HG02938 (cell line): ENCODE results near the gene STAB2.

Source experiments
- ATAC-seq: cut with Tn5 transposase; IDR thresholded peaks from one replicate; pipeline ENCODE4 v1.9.1; 2021; ENCODE audit warnings: mild to moderate bottlenecking, moderate library complexity; ENCODE audit not compliant: unreplicated experiment

STAB2 gene

GRCh38 chr12:103737881-103738280 lies 150.8 kb downstream of the STAB2 start:
- ATAC-seq = no peak

- ATAC-seq = no peak
Measured at GRCh38 chr12:103742349-103742932, 155.4 kb downstream of the STAB2 start.

DNA sequence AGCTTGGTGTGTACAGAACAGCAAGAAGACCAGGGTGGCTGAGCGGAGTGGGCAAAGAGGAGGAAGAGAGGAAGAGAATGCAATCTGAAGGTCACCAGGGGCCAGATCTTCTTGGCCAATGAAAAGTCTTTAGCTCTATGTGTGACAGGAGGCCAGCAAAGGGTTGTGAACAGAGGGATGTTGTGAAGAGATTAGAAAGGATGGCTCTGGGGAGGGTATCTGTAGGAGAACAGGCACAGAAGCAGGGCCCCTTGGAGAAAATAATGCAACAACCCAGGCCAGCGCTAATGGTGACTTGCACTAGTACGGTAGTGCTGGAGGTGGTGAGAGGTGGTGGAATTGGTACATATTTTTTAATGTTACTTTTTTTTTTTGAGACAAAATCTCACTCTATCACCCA lies 156.7 kb downstream of the STAB2 start:
- no peak for ATAC-seq

DNA sequence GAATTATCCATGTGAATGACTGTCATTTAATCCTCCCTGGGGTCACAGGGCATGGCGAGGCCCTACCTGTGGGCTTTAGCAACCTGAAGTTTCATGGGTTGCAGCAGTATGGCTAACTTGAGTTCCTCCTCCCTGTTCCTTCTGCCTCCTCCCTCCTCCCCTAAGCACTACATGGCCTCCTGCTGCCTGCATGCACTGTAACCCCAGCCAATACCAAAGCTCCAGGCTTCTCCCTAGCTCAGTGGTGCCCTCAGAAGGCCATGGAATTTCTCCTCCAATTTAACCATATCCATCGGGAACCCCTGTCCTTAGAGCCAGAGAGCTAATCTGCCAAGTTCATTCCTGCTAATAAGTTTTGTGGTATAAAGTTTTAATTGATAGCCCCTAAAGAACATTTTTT lies 158.9 kb downstream of the STAB2 start:
- ATAC-seq = no peak

DNA sequence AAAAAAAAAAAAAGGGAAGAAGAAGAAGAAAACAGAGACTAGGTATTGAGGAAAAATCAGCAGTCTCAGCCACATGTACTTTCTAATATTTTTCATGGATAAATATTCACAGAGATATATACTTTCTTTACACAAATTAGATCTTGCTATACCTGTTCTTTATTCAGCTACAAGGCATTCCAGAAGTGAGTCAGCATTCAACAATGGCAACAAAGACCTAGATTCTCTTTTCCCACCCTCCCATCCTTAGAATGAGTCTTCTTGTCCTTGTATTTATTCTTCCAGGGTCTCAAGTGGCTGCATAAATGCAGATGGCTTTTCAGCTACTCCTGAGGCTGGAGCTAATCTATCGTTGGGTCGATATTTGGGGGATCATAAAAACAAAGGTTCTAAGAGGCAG lies 160.9 kb downstream of the STAB2 start:
- no peak for ATAC-seq

GRCh38 chr12:103748875-103749274 lies 161.8 kb downstream of the STAB2 start:
- ATAC-seq = no peak

GRCh38 chr12:103751171-103751570 lies 164.1 kb downstream of the STAB2 start:
- no peak for ATAC-seq

DNA sequence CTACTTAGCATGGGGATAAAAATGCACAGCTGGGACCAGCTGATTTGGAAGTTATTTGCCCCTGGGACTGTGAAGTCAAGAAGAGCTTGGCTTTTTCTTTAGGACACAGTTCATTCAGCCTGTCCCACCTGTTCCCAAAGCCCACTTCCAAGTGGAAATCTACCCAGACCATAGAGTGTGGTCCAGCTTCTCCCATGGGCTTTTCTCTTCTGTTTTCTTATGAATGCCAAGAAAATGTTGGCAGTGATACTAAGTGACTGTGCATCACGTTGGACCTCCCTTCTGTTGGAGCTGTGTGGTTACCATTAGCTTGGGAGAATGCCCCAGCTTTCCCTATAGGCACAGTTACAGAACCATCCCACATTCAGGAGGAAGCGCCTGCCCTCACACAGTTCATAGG lies 164.5 kb downstream of the STAB2 start:
- ATAC-seq = no peak

DNA sequence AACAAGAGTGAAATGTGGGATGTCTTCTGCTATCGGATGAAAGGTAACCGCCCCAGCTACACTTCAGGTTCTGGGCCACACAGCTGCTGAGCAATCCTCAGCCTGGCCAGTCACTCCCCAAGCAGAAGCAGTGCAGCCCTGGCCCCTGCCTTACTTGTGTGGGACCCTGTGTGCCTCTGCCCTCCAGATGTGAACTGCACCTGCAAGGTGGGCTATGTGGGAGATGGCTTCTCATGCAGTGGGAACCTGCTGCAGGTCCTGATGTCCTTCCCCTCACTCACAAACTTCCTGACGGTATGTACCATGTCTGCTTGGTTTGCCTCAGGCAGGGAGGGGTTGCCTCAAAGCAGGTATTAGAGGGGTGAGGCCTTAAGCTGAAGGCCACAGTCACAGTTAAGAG lies 168.4 kb downstream of the STAB2 start:
- no peak for ATAC-seq

DNA sequence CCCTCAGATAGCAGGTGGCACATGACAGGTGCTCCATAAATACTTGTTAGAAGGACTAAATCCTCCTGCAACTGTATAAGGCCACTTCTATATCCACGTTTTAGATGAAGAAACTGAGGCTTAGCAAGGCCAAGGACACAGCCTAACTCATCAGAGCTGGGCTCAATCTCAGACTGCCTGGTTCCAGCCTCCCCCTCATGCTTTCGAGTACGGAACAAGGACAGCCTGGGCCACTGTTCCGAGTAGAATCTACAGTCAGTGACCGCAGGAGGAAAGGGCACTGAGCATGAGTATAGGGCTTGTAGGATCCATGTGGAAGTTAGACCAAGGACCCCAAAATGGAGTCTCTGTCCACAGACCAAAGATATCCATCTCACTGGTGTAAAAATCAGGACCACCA lies 169.4 kb downstream of the STAB2 start:
- ATAC-seq = no peak

DNA sequence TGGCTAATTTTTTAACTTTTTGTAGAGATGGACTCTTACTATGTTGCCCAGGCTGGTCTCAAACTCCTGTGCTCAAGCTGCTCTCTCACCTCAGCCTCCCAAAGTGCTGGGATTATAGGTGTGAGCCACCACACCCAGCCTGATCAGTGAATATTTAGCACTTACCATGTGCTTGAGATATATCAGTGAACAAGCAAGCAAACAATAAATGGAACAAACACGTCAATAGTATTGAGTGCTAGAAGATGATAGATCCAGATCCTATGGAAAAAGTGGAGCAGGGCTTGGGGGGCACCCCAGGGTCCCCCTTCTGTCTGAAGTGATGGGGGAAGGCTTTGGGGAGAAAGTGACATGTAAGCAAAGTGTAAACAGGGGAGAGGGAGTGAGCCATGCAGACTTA lies 170.2 kb downstream of the STAB2 start:
- ATAC-seq = no peak

GRCh38 chr12:103758310-103759089 lies 171.4 kb downstream of the STAB2 start:
- ATAC-seq = no peak

GRCh38 chr12:103762473-103762872 lies 175.4 kb downstream of the STAB2 start:
- ATAC-seq = no peak

GRCh38 chr12:103765322-103765721 lies 178.2 kb downstream of the STAB2 start:
- no peak for ATAC-seq

- no peak for ATAC-seq
Measured at GRCh38 chr12:103766028-103766427, 179.0 kb downstream of the STAB2 start.

DNA sequence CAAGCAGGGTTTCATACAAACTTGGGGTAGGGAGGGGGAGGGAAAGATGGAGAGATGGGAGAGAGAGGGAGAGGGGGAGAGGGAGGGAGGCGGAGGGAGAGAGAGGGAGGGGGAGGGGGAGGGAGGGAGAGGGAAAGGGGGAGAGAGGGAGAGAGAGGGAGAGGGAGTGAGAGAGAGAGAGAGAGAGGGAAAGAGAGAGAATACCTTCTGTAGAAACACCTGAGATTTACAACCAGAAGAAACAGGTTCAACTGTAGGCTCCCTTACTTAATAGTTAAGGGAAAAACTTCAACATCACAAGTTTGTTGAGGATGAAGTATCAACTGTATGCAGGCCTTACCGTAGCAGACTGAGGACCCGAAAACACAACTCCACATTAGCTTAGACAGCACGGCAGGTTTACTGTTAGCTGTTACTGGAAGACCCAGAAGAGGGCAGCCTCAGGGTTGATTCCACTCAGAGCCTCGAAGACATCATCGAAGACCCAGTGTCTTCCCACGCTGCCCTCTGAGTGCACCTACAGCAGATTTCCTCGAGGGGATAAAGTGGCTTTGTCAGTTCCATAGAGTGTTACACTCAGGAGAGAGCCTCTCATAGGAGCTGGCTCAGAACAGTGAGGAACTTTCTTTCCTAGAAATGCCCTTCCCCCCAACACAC lies 181.5 kb downstream of the STAB2 start:
- no peak for ATAC-seq

GRCh38 chr12:103769240-103769945 lies 182.3 kb downstream of the STAB2 start:
- ATAC-seq = no peak

GRCh38 chr12:103771466-103771865 lies 184.4 kb downstream of the STAB2 start:
- ATAC-seq = no peak

GRCh38 chr12:103772367-103773108 lies 185.5 kb downstream of the STAB2 start:
- no peak for ATAC-seq

DNA sequence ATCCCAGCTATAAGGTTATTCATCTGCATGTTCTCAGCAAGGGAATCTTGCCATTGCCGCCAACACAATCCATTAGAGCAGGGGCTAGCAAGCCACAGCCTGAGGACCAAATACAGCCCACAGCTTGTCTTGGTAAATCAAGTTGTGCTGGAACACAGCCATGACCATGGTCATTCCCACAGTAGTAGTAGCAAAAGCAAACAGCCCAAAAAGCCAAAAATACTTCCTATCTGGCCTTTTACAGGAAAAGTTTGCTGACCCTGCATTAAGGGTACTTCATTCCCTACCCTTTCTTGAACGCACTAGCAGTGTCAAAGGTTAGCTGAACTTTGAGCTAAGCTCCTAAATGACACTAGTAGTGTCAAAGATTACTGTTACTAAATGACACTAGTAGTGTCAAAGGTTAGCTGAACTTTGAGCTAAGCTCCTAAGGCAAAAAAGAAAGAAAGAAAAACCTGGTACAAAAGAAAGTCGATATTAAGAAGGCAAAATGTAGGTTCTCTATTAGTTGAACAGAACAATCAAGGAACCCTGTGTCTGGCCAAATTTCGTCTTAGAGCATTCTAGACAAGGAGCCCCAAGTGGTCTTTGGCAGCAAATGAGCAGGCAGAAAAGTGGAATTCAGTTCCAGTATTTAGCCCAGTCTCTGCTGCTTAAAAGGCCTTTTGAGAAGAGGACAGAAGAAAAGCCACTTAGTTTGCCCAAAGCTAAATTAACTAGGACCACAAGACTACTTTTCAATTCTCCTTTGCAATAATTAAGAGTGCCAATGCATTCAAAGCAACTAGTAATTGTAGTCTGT lies 186.2 kb downstream of the STAB2 start:
- no peak for ATAC-seq
